Fibroblast of pulmonary artery (primary cell): ENCODE data around the gene MAN1B1.
"Not testable (repeated sequence)": the region's sequence is repeated elsewhere in the genome, so short reads cannot be mapped to it uniquely, and the experiment has no call there.

Experiments
- DNase-seq: peaks from one replicate; pipeline ENCODE4 v3.0.0-alpha.2; 2010; ENCODE audit warnings: low read depth
- H3K4me3 ChIP-seq: replicated peaks from 2 replicates; pipeline ENCODE4 v1.5.1; 2011; ENCODE audit warnings: low read depth, mild to moderate bottlenecking, control low read depth, low read length, moderate library complexity
- CTCF ChIP-seq: IDR thresholded peaks from 2 replicates; pipeline ENCODE4 v1.5.1; 2011; ENCODE audit warnings: mild to moderate bottlenecking, control low read depth, low read length, inconsistent platforms; ENCODE audit errors: missing control alignments

MAN1B1 gene

GRCh38 chr9:137058521-137059234 is 28.1 kb upstream of the MAN1B1 start:
- TF ChIP-seq CTCF: no peak
- no peak for DNase-seq
- no peak overlapping the region for H3K4me3 ChIP-seq

- TF ChIP-seq CTCF: no peak
- DNase-seq: no peak
- no peak overlapping the region for H3K4me3 ChIP-seq
Measured at GRCh38 chr9:137062384-137062783, 24.4 kb upstream of the MAN1B1 start.

- DNase-seq, H3K4me3 ChIP-seq: not testable (repeated sequence)
Measured at GRCh38 chr9:137062798-137063197, 24.0 kb upstream of the MAN1B1 start.

GRCh38 chr9:137063311-137064026 is 23.3 kb upstream of the MAN1B1 start:
- no peak for TF ChIP-seq CTCF
- no peak overlapping the region for H3K4me3 ChIP-seq

GRCh38 chr9:137064027-137064879 is 22.5 kb upstream of the MAN1B1 start:
- H3K4me3 ChIP-seq: no peak overlapping the region
- peak; percentile 51 for DNase-seq
- peak; percentile 79 for TF ChIP-seq CTCF

More at GRCh38 chr9:137063311-137064026, 23.3 kb upstream of the MAN1B1 start:
- DNase-seq: no peak

- DNase-seq: no peak
- no peak for TF ChIP-seq CTCF
- no peak overlapping the region for H3K4me3 ChIP-seq
Measured at GRCh38 chr9:137064880-137065164, 22.0 kb upstream of the MAN1B1 start.

- no peak overlapping the region for H3K4me3 ChIP-seq
- no peak for TF ChIP-seq CTCF
- DNase-seq: no peak
Measured at GRCh38 chr9:137065336-137065967, 21.3 kb upstream of the MAN1B1 start.
